H9 (cell line): ENCODE results near the gene TM7SF3. TPM values are rescaled to one million over a fixed set of nuclear protein-coding genes. Genes with fewer than 3 reads are reported as not detected.

Experiments
- DNase-seq: peaks from one replicate; pipeline ENCODE4 v3.0.0-alpha.2; 2017
- H2AFZ ChIP-seq: one replicate; pipeline ENCODE4 v1.6.1; 2013; ENCODE audit warnings: mild to moderate bottlenecking, low read length, control low read depth, moderate library complexity
- H2AK5ac ChIP-seq: 2 replicates; pipeline ENCODE4 v1.6.1; 2013; ENCODE audit warnings: low read length, control low read depth, mixed read lengths; ENCODE audit not compliant: insufficient read length
- H2BK120ac ChIP-seq: one replicate; pipeline ENCODE4 v1.6.1; 2013; ENCODE audit warnings: low read depth, mild to moderate bottlenecking, low read length, control low read depth, inconsistent platforms; ENCODE audit not compliant: poor library complexity, severe bottlenecking
- H2BK12ac ChIP-seq: 2 replicates; pipeline ENCODE4 v1.6.1; 2013; ENCODE audit warnings: low read length, control low read depth, mixed read lengths, low read depth; ENCODE audit not compliant: insufficient read length
- H2BK15ac ChIP-seq: 2 replicates; pipeline ENCODE4 v1.6.1; 2013; ENCODE audit warnings: low read depth, low read length, control low read depth
- H2BK20ac ChIP-seq: one replicate; pipeline ENCODE4 v1.6.1; 2013; ENCODE audit warnings: low read depth, mild to moderate bottlenecking, low read length, control low read depth, inconsistent platforms; ENCODE audit not compliant: poor library complexity, severe bottlenecking
- H2BK5ac ChIP-seq: 2 replicates; pipeline ENCODE4 v1.6.1; 2013; ENCODE audit warnings: low read length, control low read depth, mixed read lengths; ENCODE audit not compliant: insufficient read length
- H3K14ac ChIP-seq: 2 replicates; pipeline ENCODE4 v1.6.1; 2013; ENCODE audit warnings: low read length, control low read depth; ENCODE audit not compliant: insufficient read depth
- H3K18ac ChIP-seq: 2 replicates; pipeline ENCODE4 v1.6.1; 2013; ENCODE audit warnings: low read depth, mild to moderate bottlenecking, mixed read lengths, low read length, control low read depth; ENCODE audit not compliant: insufficient read length
- H3K23ac ChIP-seq: 2 replicates; pipeline ENCODE4 v1.6.1; 2013; ENCODE audit warnings: low read length, control low read depth, mixed read lengths, low read depth; ENCODE audit not compliant: insufficient read length
- H3K23me2 ChIP-seq: 2 replicates; pipeline ENCODE4 v1.6.1; 2013; ENCODE audit warnings: low read depth, mild to moderate bottlenecking, mixed read lengths, low read length, control low read depth; ENCODE audit not compliant: insufficient read length, poor library complexity, severe bottlenecking
- H3K27ac ChIP-seq: 2 replicates; pipeline ENCODE4 v1.5.1; 2013; ENCODE audit warnings: low read length, control low read depth, mixed read lengths, low read depth; ENCODE audit not compliant: insufficient read length
- H3K27me3 ChIP-seq: 2 replicates; pipeline ENCODE4 v1.6.1; 2013; ENCODE audit warnings: low read length, control low read depth, inconsistent platforms; ENCODE audit not compliant: insufficient read depth
- H3K4ac ChIP-seq: 2 replicates; pipeline ENCODE4 v1.6.1; 2013; ENCODE audit warnings: low read depth, mild to moderate bottlenecking, control low read depth, inconsistent platforms, low read length, moderate library complexity
- H3K4me1 ChIP-seq: 2 replicates; pipeline ENCODE4 v1.6.1; 2013; ENCODE audit warnings: low read length, control low read depth, inconsistent platforms; ENCODE audit not compliant: insufficient read depth
- H3K4me2 ChIP-seq: 2 replicates; pipeline ENCODE4 v1.6.1; 2013; ENCODE audit warnings: low read length, control low read depth, mixed read lengths; ENCODE audit not compliant: insufficient read length, insufficient read depth
- H3K56ac ChIP-seq: 2 replicates; pipeline ENCODE4 v1.6.1; 2013; ENCODE audit warnings: low read depth, mild to moderate bottlenecking, mixed read lengths, low read length, control low read depth; ENCODE audit not compliant: insufficient read length
- H3K79me1 ChIP-seq: 2 replicates; pipeline ENCODE4 v1.6.1; 2013; ENCODE audit warnings: low read depth, mild to moderate bottlenecking, moderate library complexity, low read length, control low read depth, inconsistent platforms; ENCODE audit not compliant: insufficient read depth, poor library complexity, severe bottlenecking
- H3K79me2 ChIP-seq: 2 replicates; pipeline ENCODE4 v1.6.1; 2013; ENCODE audit warnings: low read length, control low read depth, inconsistent platforms; ENCODE audit not compliant: insufficient read depth
- H3K9ac ChIP-seq: 2 replicates; pipeline ENCODE4 v1.6.1; 2013; ENCODE audit warnings: low read length, control low read depth, mixed read lengths; ENCODE audit not compliant: insufficient read length; ENCODE audit errors: extremely low read depth
- H3K9me3 ChIP-seq: one replicate; pipeline ENCODE4 v1.6.1; 2013; ENCODE audit warnings: low read depth, low read length, inconsistent platforms; ENCODE audit not compliant: control insufficient read depth
- H3T11ph ChIP-seq: one replicate; pipeline ENCODE4 v1.6.1; 2013; ENCODE audit warnings: mild to moderate bottlenecking, low read length, control low read depth, inconsistent platforms
- H4K20me1 ChIP-seq: one replicate; pipeline ENCODE4 v1.6.1; 2013; ENCODE audit not compliant: control insufficient read depth, insufficient read length, insufficient read depth
- H4K5ac ChIP-seq: 2 replicates; pipeline ENCODE4 v1.6.1; 2013; ENCODE audit warnings: low read depth, mild to moderate bottlenecking, mixed read lengths, low read length, control low read depth; ENCODE audit not compliant: insufficient read length
- H4K8ac ChIP-seq: replicated peaks from 2 replicates; pipeline ENCODE4 v1.6.1; 2013; ENCODE audit warnings: low read length, control low read depth, mixed read lengths, low read depth; ENCODE audit not compliant: insufficient read length
- H4K91ac ChIP-seq: 2 replicates; pipeline ENCODE4 v1.6.1; 2013; ENCODE audit warnings: low read depth, mild to moderate bottlenecking, moderate library complexity, mixed read lengths, low read length, control low read depth; ENCODE audit not compliant: insufficient read length
- H3K27ac Mint-ChIP-seq, 3 experiments: 2 replicates in 2 of 3; 3 replicates in 1 of 3; pipeline ENCODE4 v1.8.0; 2020 to 2021; ENCODE audit warnings: mixed read lengths in 3 of 3, mild to moderate bottlenecking in 1 of 3, moderate library complexity in 1 of 3
- H3K27me3 Mint-ChIP-seq: 2 replicates; pipeline ENCODE4 v1.8.0; 2021; ENCODE audit warnings: low read depth, mild to moderate bottlenecking, moderate library complexity, mixed read lengths
- H3K36me3 Mint-ChIP-seq, 3 experiments: 2 replicates in 2 of 3; 3 replicates in 1 of 3; pipeline ENCODE4 v1.8.0; 2020 to 2021; ENCODE audit warnings: low read depth in 3 of 3, mixed read lengths in 3 of 3; ENCODE audit not compliant: insufficient read depth in 1 of 3
- H3K4me1 Mint-ChIP-seq, 2 experiments: 2 replicates each; pipeline ENCODE4 v1.8.0; 2020; ENCODE audit warnings: mixed read lengths in 2 of 2
- H3K4me3 Mint-ChIP-seq, 2 experiments: 2 replicates in 1 of 2; 3 replicates in 1 of 2; pipeline ENCODE4 v1.8.0; 2020 to 2021; ENCODE audit warnings: mild to moderate bottlenecking in 2 of 2, mixed read lengths in 2 of 2, moderate library complexity in 1 of 2
- H3K9me3 Mint-ChIP-seq, 2 experiments: 2 replicates in 1 of 2; 3 replicates in 1 of 2; pipeline ENCODE4 v1.8.0; 2020; ENCODE audit warnings: mild to moderate bottlenecking in 2 of 2, mixed read lengths in 2 of 2, moderate library complexity in 1 of 2
- CTCF ChIP-seq: fragments of 200-600 bp; sonication (generic); conservative IDR thresholded peaks from 3 replicates; pipeline ENCODE4 v1.8.0; 2021; ENCODE audit warnings: antibody characterized with exemption, mild to moderate bottlenecking
- total RNA-seq: library from RNA; stranded (reverse); gene quantifications from 2 replicates; pipeline ENCODE4 v1.2.1, GENCODE V29; 2021

TM7SF3 gene
- total RNA-seq, 1 experiment from 2014 or later: 74.9 TPM

- Mint-ChIP-seq H3K36me3 (peaks cover 9 to 43% (median 38%) of the 10 kb centered on the region in 3 experiments; a peak in 6 of 7 replicates), H3K9me3 (no peaks in the 10 kb centered on the region; a peak in 1 of 5 replicates)
- no peaks in the 10 kb centered on the region for H3K23me2 ChIP-seq
These were observed 12.1 kb upstream of the TM7SF3 start for GRCh38 chr12:27026257-27026656.

More at GRCh38 chr12:27026257-27026656, 12.1 kb upstream of the TM7SF3 start:
- H3K4me2 ChIP-seq: no peak overlapping the region
- no peak overlapping the region for H2BK20ac ChIP-seq
- peaks cover 10% of the 10 kb centered on the region; the same call in 1 of the 2 replicates for H3K79me2 ChIP-seq
- H3K9me3 ChIP-seq: no peaks in the 10 kb centered on the region
- no peak for DNase-seq
- no peak overlapping the region for H3T11ph ChIP-seq
- no peak overlapping the region for H4K8ac ChIP-seq
- H2BK12ac ChIP-seq: no peak overlapping the region
- no peaks in the 10 kb centered on the region for H4K20me1 ChIP-seq
- Mint-ChIP-seq H3K27me3 (peaks cover 2% of the 10 kb centered on the region), H3K27ac (no peak overlapping the region), H3K4me3 (no peak overlapping the region), H3K4me1 (peaks cover 19 to 20% of the 10 kb centered on the region in 2 experiments)
- H2BK15ac ChIP-seq: no peak overlapping the region
- no peak overlapping the region for H3K9ac ChIP-seq
- H2AFZ ChIP-seq: no peak overlapping the region
- H2BK5ac ChIP-seq: no peak overlapping the region
- no peak for TF ChIP-seq CTCF
- no peak overlapping the region for H3K14ac ChIP-seq
- no peaks in the 10 kb centered on the region for H3K4me1 ChIP-seq
- no peak overlapping the region for H2AK5ac ChIP-seq
- H3K79me1 ChIP-seq: no peaks in the 10 kb centered on the region
- no peak overlapping the region for H3K4ac ChIP-seq
- H3K27me3 ChIP-seq: no peaks in the 10 kb centered on the region; the same call in 1 of the 2 replicates
- no peak overlapping the region for H3K18ac ChIP-seq
- H3K27ac ChIP-seq: no peak overlapping the region
- no peak overlapping the region for H2BK120ac ChIP-seq
- H4K5ac ChIP-seq: no peak overlapping the region
- H3K23ac ChIP-seq: no peak overlapping the region
- no peak overlapping the region for H4K91ac ChIP-seq
- H3K56ac ChIP-seq: no peak overlapping the region
